Measurements from ENCODE around the gene NFIB. TPM values are rescaled to one million over a fixed set of nuclear protein-coding genes. Genes with fewer than 3 reads are reported as not detected.

The NFIB gene
- total RNA-seq, 1 experiment from 2014 or later = 14.3 TPM

DNA sequence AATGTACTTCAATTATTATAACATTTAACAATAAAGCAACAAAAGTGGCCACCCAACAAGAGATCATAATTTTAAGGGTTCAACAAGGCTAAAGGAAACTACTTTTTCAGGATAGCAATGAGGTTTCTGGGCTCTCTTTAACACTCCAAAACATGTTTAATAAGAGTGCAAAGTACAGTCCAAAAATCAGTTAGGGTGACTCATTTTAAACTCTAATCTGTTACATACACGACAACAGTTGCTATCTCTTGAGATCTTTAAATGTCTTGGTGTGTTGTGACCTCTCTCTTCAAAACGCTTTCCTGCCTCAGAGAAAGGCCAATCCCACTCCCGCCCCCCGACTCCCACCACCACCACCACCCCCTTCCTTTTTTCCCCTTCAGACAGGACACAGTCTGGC is 11.5 kb downstream of the NFIB start:
- H4K5ac ChIP-seq (ENCODE audit: insufficient read length, low read depth, low read length) = no peak overlapping the region
- no peak overlapping the region for H3K18ac ChIP-seq (ENCODE audit: insufficient read length, low read depth, low read length)
- no peaks in the 10 kb centered on the region for H3K79me1 ChIP-seq (ENCODE audit: insufficient read depth, low read depth, low read length, poor library complexity, severe bottlenecking)
- TF ChIP-seq, protein P1, sequence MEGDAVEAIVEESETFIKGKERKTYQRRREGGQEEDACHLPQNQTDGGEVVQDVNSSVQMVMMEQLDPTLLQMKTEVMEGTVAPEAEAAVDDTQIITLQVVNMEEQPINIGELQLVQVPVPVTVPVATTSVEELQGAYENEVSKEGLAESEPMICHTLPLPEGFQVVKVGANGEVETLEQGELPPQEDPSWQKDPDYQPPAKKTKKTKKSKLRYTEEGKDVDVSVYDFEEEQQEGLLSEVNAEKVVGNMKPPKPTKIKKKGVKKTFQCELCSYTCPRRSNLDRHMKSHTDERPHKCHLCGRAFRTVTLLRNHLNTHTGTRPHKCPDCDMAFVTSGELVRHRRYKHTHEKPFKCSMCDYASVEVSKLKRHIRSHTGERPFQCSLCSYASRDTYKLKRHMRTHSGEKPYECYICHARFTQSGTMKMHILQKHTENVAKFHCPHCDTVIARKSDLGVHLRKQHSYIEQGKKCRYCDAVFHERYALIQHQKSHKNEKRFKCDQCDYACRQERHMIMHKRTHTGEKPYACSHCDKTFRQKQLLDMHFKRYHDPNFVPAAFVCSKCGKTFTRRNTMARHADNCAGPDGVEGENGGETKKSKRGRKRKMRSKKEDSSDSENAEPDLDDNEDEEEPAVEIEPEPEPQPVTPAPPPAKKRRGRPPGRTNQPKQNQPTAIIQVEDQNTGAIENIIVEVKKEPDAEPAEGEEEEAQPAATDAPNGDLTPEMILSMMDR (conservative IDR thresholded peaks at IDR 0.05) = no peak
- no peak overlapping the region for H3T11ph ChIP-seq (ENCODE audit: low read length)
- no peak overlapping the region for H2BK12ac ChIP-seq (ENCODE audit: insufficient read length, low read depth, low read length)
- H3K9me3 ChIP-seq (ENCODE audit: control insufficient read depth, low read depth, low read length) = no peaks in the 10 kb centered on the region
- no peak overlapping the region for H2BK15ac ChIP-seq (ENCODE audit: low read depth, low read length)
- Mint-ChIP-seq H3K4me1 (peaks cover 10 to 11% of the 10 kb centered on the region in 2 experiments), H3K4me3 (no peak overlapping the region), H3K9me3 (no peaks in the 10 kb centered on the region), H3K36me3 (ENCODE audit: insufficient read depth in 1 of 3, low read depth in 3 of 3) (peaks cover 0 to 18% (median 4%) of the 10 kb centered on the region in 3 experiments; a peak in 6 of 7 replicates), H3K27me3 (ENCODE audit: low read depth) (no peaks in the 10 kb centered on the region), H3K27ac (peak overlapping the region; percentile 27 to 43 (median 37); a peak in 3 of 7 replicates)
- no peak overlapping the region for H3K23ac ChIP-seq (ENCODE audit: insufficient read length, low read depth, low read length)
- no peaks in the 10 kb centered on the region for H3K79me2 ChIP-seq (ENCODE audit: insufficient read depth, low read length)
- H3K4me2 ChIP-seq (ENCODE audit: insufficient read depth, insufficient read length, low read length) = no peak overlapping the region
- peaks cover 5% of the 10 kb centered on the region; the same call in 1 of the 2 replicates for H3K4me1 ChIP-seq (ENCODE audit: insufficient read depth, low read length)
- no peak overlapping the region for H2BK20ac ChIP-seq (ENCODE audit: low read depth, low read length, poor library complexity, severe bottlenecking)
- H2BK120ac ChIP-seq (ENCODE audit: low read depth, low read length, poor library complexity, severe bottlenecking) = no peak overlapping the region
- no peak overlapping the region for H2AFZ ChIP-seq (ENCODE audit: low read length)
- H4K8ac ChIP-seq (replicated peaks; ENCODE audit: insufficient read length, low read depth, low read length) = no peak overlapping the region
- H3K4ac ChIP-seq (ENCODE audit: low read depth, low read length) = no peak overlapping the region
- H2AK5ac ChIP-seq (ENCODE audit: insufficient read length, low read length) = no peak overlapping the region
- no peak overlapping the region for H4K91ac ChIP-seq (ENCODE audit: insufficient read length, low read depth, low read length)
- no CpG with 5 or more reads among the region's 4 CpGs for whole genome bisulfite sequencing (ENCODE audit: extremely low coverage, insufficient read length, low lambda C conversion rate)
- H4K20me1 ChIP-seq (ENCODE audit: control insufficient read depth, insufficient read depth, insufficient read length) = no peaks in the 10 kb centered on the region
- H3K27me3 ChIP-seq (ENCODE audit: insufficient read depth, low read length) = no peaks in the 10 kb centered on the region
- no peak overlapping the region for H3K9ac ChIP-seq (ENCODE audit: extremely low read depth, insufficient read length, low read length)
- no peak overlapping the region for H3K14ac ChIP-seq (ENCODE audit: insufficient read depth, low read length)
- no peak overlapping the region for H3K56ac ChIP-seq (ENCODE audit: insufficient read length, low read depth, low read length)
- H3K23me2 ChIP-seq (ENCODE audit: insufficient read length, low read depth, low read length, poor library complexity, severe bottlenecking) = no peaks in the 10 kb centered on the region
- H3K27ac ChIP-seq (ENCODE audit: insufficient read length, low read depth, low read length) = no peak overlapping the region
- no peak for DNase-seq
- H2BK5ac ChIP-seq (ENCODE audit: insufficient read length, low read length) = no peak overlapping the region

All from H9 (cell line).